GM19351 (cell line): ENCODE measurements around the gene EXOSC6.
"Not testable (repeated sequence)": the region's sequence is repeated elsewhere in the genome, so short reads cannot be mapped to it uniquely, and the experiment has no call there.

Experiments used
- ATAC-seq: cut with Tn5 transposase; IDR thresholded peaks from one replicate; pipeline ENCODE4 v1.9.1; 2021; ENCODE audit warnings: mild to moderate bottlenecking, moderate library complexity; ENCODE audit not compliant: unreplicated experiment

The EXOSC6 gene

DNA sequence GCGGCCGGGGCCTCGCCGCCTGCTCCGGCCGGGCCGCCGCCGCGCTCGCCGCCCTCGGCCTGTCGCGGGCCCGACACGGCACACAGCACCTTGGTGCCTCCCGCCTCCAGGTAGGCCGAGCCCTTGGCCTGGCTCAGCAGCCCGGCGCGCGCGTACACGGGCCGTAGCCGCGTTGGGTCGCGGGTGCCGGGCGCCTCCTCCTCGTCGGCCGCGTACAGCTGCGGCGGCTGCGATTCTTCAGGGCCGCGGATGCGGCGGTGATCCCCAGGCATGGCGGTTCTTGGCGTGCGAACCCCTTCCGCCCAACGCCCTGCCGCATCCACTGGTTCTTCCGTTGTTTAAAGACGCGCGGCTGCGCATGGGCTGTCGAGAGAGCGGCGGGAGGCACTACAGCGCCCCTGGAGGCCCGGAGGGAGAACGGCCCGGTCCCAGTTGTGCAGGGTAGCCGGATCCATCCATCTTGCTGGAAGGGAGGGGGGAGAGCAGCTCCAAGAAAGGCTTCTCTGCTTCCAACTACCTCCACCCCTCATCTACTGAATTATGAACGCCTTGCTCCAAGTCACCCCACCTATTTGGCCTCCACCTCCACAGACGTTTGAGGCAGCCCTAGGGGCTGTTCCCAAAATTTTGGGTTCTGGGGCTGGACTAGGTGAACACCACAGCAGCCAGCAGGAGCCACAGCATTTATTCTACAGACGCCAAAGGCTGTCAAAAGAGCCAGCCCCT, at the start of gene EXOSC6:
Gene EXOSC6 (minus strand): TSS at position 312 of the 726 bp plus-strand sequence. CDS start 40 bp downstream, at position 272.
- peak; percentile 82 for ATAC-seq

DNA sequence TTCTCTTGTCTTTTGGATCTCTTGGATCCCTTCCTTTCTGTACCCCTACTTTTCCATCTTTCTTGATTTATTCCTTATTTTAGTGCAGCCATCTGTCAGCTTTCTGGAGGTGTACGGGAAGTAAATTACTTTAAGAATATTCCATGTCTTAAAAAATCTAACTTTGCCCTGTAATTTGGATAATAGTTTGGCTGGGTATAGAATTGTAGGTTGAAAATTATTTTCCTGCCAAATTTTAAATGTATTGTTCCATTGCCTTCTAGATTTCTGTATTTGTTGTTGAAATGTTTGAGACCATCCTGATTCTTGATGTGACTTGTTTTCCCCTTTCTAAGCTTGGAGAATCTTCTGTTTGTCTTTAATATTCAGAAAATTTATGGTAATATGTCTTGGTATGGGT, 49.4 kb upstream of the EXOSC6 start:
- no peak for ATAC-seq

DNA sequence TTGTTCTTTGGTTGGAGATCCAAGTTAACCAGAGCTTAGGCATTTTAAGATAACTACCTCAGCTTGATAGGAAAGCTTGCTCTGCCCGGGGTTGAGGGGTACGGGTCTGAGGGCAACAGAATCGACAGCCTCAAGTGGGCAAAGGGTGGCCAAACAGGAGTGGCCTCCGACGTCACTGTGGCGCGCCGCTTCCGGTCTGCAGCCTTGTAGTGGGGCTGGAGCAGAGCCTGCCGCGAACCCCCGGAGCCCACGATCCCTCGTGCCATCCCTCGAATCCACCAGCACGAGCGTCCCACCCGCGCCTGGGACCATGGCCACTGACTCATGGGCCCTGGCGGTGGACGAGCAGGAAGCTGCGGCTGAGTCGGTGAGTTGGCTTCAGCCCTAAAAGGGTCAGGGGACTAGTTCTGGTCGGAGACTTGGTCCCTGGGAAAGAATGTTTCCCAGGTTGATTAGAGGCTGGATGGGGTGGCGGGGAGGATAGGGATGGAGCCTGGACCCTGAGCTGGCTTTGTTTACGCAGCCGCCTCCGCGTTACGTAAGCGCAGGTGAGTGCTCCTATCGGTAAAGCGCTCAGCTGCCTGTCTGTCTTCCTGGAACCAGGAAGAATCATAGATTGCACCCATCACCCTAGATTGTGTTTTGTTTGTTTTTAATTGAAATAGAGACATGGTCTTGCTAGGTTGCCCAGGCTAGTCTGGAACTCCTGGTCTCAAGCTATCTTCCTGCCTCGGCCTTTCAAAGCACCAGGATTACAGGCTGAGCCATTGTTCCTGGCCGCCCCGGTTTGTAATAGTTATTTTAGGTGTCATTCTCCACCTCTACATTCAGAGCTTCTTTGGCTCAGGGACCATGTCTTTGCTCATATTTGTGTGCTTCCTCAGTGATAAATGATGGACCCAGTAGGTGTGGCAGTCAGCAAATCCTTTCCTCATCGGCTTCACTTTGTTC, 47.5 kb upstream of the EXOSC6 start, which contains the start of gene DDX19B:
Gene DDX19B (plus strand): TSS at position 199 of the 951 bp plus-strand sequence. CDS start 112 bp downstream, at position 311.
- ATAC-seq: no peak

GRCh38 chr16:70295634-70296033, 43.9 kb upstream of the EXOSC6 start:
- no peak for ATAC-seq

DNA sequence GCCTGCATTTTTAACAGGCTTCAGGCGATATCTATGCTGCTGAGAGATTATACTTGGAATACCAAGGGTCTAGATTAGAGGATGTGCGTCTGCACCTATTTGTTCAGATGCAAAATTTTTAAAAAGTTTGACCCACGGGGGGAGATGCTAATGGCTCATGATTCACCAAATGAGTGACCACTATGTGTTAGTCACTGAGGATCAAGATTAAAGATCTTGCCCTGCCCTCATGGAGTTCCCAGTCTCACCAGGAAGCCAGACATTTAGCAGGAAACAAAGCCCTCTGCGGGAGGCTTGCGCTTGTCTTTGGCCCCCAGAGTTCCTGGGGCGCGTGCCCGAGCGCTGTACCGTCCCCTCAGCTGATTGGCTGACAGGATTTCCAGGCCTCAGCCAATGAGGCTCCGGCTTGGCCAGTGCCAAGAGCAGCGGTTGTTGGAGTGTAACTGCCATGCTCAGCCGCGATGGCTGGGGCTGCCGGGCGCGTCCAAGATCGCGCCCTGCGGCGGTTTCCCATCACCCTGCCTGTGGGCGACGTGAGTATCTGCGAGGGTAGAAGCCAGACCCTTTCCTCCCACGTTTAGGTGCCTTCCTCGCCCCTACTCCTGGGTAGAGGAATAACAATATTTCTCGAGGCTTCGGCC, 42.8 kb upstream of the EXOSC6 start:
- no peak for ATAC-seq

- not testable (repeated sequence) for ATAC-seq
Measured at GRCh38 chr16:70292148-70292547, 40.4 kb upstream of the EXOSC6 start.

- ATAC-seq: no peak
Measured at GRCh38 chr16:70290949-70291519, 39.3 kb upstream of the EXOSC6 start.

DNA sequence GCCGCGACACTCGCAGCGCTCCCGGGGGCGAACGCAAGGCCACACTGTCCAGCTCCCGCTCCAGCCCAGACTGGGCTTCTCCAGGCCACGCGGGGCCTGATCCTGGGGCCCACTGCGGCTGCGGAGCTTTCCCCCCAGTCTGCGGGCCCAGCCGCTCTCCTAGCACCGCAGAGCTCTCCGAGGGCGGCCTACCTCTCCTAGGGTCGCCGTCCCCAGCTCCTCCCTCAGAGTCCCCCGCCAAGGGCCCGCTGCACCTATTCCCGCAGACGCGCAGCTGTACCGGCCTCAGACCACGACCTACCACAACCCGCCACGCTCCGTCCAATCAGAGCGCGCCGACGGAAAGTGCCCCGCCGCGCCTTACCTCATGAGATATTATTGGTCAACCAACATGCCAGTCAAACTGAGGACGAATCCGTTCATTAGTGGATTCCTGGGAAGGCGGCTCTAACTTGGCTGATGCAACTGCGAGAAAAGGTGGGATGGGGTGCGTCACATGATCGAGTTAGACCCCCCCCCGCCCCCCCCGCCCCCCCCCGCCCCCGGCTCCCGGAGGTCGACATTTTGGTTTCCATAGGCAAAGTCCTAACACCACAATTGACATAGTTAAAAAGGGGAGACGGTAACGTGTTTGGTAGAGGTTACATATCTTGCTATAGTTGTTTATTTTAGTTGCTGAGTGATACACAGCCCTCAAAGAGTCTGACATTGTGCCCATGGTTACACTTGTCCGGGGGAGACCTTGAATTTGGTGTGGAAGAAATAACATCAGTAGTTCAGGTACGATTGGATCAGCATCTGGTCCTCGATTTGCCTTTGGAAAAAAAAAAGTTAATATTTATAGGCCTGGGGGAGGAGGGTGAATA, 37.7 kb upstream of the EXOSC6 start, which contains the start of gene AARS1:
Gene AARS1 (minus strand): TSS at position 278 of the 866 bp plus-strand sequence. CDS start 6,743 bp downstream, outside the sequence.
- ATAC-seq: peak; percentile 96

DNA sequence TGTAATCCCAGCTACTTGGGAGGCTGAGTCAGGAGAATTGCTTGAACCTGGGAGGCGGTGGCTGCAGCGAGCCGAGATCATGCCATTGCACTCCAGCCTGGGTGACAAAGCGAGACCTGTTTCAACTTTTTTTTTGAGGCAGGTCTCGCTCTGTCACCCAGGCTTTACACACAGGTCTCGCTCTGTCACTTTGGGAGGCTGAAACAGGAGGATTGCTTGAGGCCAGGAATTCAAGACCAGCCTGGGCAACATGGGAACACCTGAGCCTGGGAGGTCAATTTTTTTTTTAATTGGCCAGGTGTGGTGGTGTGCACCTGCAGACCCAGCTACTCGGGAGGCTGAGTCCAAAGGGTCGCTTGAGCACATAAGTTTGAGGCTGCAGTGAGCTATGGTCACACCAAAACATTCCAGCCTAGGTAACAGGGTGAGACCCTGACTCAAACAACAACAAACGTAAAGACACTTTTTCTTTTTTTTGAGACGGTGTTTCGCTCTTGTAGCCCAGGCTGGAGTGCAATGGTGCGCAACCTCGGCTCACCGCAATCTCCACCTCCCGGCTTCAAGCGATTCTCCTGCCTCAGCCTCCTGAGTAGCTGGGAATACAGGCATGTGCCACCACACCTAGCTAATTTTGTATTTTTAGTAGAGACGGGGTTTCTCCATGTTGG, 35.7 kb upstream of the EXOSC6 start:
- not testable (repeated sequence) for ATAC-seq

DNA sequence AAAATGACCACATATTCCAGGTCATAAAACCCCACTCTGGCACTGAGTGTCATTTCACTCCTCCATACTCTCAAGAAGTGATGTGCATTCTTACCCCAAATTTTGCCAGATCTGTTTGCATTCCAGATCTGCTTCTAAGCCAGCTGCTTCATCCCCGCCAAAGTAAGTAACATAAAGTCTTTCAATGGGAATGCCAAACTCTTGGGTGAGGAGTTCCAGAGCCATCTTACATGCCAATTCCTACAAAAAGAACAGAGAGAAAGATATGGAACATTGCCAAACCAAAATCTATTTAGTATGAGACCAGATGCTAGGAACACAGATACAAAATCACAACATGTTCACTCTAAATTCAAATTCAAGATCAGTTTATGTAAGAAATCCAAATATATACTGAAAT, 24.7 kb upstream of the EXOSC6 start:
- no peak for ATAC-seq

DNA sequence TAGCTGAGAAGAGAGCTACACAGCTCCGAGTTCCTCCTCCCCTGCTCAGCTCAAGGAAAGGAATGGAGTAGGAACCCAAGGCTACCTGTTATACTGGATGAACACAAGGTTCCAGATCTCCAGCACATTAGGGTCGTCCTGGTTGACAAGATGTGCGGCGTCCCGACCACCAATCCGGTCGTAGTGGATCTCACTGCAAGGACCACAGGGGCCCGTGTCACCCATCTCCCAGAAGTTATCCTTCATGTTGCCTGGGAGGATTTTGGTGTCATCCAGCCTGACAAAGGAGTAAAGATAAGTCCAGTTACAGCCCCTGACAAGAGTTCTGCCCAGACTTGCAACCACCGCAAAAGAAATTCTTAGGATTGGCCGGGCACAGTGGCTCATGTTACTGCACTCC, 20.0 kb upstream of the EXOSC6 start:
- ATAC-seq: no peak

DNA sequence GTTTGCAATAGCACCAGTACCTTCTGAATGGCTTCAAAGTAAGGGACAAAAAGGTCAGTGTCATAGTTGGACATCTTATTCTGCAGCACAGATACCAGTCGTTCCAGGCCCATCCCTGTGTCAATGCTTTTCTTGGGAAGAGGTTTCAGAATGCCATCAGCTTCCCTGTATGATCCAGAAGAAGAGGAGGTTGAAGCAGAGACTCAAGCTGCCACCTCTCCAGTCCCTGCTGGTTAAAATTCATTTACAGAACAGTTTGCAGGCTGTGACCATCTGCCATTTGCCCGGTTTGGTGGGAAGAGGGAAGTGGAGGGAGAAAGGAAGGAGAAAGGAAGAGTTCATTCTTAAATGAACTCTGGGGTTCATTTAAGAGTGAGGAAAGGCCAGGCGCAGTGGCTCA, 18.4 kb upstream of the EXOSC6 start:
- ATAC-seq: no peak

GRCh38 chr16:70269471-70269870, 17.7 kb upstream of the EXOSC6 start:
- no peak for ATAC-seq

DNA sequence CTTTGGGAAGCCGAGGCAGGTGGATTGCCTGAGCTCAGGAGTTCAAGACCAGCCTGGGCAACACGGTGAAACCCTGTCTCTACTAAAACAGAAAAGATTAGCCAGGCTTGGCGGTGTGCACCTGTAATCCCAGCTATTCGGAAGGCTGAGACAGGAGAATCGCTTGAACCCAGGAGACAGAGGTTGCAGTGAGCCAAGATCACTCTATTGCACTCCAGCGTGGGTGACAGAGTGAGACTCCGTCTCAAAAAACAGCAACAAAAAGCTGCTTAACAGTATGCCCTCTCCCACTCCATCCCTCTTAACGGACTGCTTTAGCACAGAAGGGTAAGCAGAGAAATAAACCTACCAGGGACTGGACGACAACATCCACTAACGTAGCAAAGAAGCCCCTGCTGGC, 16.2 kb upstream of the EXOSC6 start:
- ATAC-seq: not testable (repeated sequence)

DNA sequence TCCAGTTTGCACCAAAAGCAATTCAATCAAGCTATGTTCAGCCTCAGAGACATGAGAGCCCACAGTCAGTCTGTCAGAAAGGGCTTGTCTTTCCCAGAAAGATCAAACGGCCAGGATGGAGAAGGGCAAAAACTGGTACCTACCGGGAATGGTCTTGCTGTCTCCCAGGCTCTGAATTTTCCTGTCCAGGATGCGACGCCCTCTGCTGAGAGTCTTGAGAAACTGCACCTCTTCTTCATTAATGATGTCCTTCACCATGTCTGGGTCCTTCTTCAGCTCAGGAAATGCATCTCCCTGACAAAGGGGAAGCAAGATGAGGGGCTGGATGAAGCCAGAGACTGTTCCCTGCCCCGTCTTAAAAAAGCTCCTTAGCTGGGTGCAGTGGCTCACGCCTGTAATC, 15.8 kb upstream of the EXOSC6 start:
- ATAC-seq: no peak

GRCh38 chr16:70259903-70260302, 8.2 kb upstream of the EXOSC6 start:
- ATAC-seq: not testable (repeated sequence)

GRCh38 chr16:70258946-70259345, 7.2 kb upstream of the EXOSC6 start:
- no peak for ATAC-seq

GRCh38 chr16:70258065-70258464, 6.3 kb upstream of the EXOSC6 start:
- ATAC-seq: no peak

- no peak for ATAC-seq
Measured at GRCh38 chr16:70257391-70257790, 5.7 kb upstream of the EXOSC6 start.
